Esophagus muscularis mucosa (tissue), 4 donors: ENCODE data around the gene TMEM121B.

Experiments used
- EP300 ChIP-seq: sonication (generic); formaldehyde crosslinking; IDR thresholded peaks from one replicate; pipeline ENCODE4 v1.6.1; 2017; ENCODE audit warnings: antibody characterized with exemption
- POLR2A ChIP-seq: fragments of 450-650 bp; IDR thresholded peaks from one replicate; pipeline ENCODE4 v1.6.1; 2017; ENCODE audit warnings: antibody characterized with exemption, moderate library complexity, mild to moderate bottlenecking, low read depth
- TF ChIP-seq, protein P1 (sequence below), 3 experiments: fragments of 200-600 bp in 2 of 3; fragments of 450-650 bp in 1 of 3; sonication (generic) in 2 of 3; IDR thresholded peaks; one replicate each; pipeline ENCODE4 v1.5.1; 2017 to 2019; ENCODE audit warnings: antibody characterized with exemption in 3 of 3, mild to moderate bottlenecking in 2 of 3, moderate library complexity in 1 of 3

GRCh38 chr22:17135153-17135760 lies 14.1 kb upstream of the TMEM121B start:
- TF ChIP-seq, protein P1, sequence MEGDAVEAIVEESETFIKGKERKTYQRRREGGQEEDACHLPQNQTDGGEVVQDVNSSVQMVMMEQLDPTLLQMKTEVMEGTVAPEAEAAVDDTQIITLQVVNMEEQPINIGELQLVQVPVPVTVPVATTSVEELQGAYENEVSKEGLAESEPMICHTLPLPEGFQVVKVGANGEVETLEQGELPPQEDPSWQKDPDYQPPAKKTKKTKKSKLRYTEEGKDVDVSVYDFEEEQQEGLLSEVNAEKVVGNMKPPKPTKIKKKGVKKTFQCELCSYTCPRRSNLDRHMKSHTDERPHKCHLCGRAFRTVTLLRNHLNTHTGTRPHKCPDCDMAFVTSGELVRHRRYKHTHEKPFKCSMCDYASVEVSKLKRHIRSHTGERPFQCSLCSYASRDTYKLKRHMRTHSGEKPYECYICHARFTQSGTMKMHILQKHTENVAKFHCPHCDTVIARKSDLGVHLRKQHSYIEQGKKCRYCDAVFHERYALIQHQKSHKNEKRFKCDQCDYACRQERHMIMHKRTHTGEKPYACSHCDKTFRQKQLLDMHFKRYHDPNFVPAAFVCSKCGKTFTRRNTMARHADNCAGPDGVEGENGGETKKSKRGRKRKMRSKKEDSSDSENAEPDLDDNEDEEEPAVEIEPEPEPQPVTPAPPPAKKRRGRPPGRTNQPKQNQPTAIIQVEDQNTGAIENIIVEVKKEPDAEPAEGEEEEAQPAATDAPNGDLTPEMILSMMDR (IDR thresholded peaks at IDR 0.05): no peak
- TF ChIP-seq POLR2A: no peak
- no peak for TF ChIP-seq EP300
